ENCODE data around the gene HNRNPF. TPM values are rescaled to one million over a fixed set of nuclear protein-coding genes. Genes with fewer than 3 reads are reported as not detected.

The HNRNPF gene
- total RNA-seq, 2 experiments from 2014 or later: 280 to 340 TPM

DNA sequence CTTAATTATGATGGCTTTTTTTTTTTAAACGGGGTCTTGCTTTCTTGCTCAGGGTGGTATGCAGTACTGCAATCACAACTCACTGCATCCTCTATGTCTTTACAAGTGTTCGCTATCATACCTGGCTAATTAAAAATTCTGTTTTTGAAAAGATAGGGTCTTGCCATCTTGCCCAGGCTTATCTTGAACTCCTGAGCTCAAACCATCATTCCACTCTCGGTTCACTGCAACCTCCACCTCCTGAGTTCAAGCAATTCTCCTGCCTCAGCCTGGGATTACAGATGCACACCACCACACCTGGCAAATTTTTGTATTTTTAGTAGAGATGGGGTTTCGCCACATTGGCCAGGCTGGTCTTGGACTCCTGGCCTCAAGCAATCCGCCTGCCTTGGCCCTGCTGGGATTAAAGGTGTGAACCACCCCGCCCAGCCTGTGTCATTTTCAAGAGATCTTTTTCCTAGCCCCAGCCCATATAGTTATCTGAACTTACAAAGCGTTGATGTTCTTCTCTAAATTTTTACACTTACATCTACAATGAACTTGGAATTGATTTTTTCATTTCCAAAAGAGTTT, 6.0 kb downstream of the HNRNPF start:
- ChIA-PET CTCF (ENCODE audit: unreplicated experiment) (no interaction called here), POLR2A (interaction anchor here (1.5 to 1.7 kb wide), 2 partner anchors 9 to 49 kb away, joined by 5 to 7 read pairs; no protein-coding TSS in a partner anchor)
- H3K79me2 ChIP-seq (ENCODE audit: insufficient read depth, low read depth, low read length): peaks cover 100% of the 10 kb centered on the region
- peak overlapping the region; percentile 91 for H3K4me2 ChIP-seq (ENCODE audit: low read length)
- TF ChIP-seq EZH2phosphoT487 (IDR thresholded peaks at IDR 0.05; ENCODE audit: borderline replicate concordance, low read depth, low read length): no peak
- TF ChIP-seq, protein P1, sequence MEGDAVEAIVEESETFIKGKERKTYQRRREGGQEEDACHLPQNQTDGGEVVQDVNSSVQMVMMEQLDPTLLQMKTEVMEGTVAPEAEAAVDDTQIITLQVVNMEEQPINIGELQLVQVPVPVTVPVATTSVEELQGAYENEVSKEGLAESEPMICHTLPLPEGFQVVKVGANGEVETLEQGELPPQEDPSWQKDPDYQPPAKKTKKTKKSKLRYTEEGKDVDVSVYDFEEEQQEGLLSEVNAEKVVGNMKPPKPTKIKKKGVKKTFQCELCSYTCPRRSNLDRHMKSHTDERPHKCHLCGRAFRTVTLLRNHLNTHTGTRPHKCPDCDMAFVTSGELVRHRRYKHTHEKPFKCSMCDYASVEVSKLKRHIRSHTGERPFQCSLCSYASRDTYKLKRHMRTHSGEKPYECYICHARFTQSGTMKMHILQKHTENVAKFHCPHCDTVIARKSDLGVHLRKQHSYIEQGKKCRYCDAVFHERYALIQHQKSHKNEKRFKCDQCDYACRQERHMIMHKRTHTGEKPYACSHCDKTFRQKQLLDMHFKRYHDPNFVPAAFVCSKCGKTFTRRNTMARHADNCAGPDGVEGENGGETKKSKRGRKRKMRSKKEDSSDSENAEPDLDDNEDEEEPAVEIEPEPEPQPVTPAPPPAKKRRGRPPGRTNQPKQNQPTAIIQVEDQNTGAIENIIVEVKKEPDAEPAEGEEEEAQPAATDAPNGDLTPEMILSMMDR (conservative IDR thresholded peaks at IDR 0.05; ENCODE audit: low read length): no peak
- intact Hi-C loops (cut with micrococcal nuclease; ENCODE audit: unreplicated experiment): no loop called here
- H3K9me3 ChIP-seq (ENCODE audit: low read length): no peaks in the 10 kb centered on the region
- H3K36me3 ChIP-seq (ENCODE audit: insufficient read depth, low read length): peaks cover 96% of the 10 kb centered on the region
- peaks cover 77% of the 10 kb centered on the region for H3K4me1 ChIP-seq (ENCODE audit: insufficient read depth, low read length, poor library complexity, severe bottlenecking)
- H3K9me2 ChIP-seq (ENCODE audit: insufficient read depth, low read length): no peaks in the 10 kb centered on the region
- peak overlapping the region; percentile 82 for H3K27ac ChIP-seq (ENCODE audit: low read depth, low read length, poor library complexity, severe bottlenecking)
- H4K20me1 ChIP-seq (ENCODE audit: insufficient read depth, low read length): peaks cover 53% of the 10 kb centered on the region
- H2AFZ ChIP-seq (ENCODE audit: low read length): no peak overlapping the region
- peak overlapping the region; percentile 92 for H3K4me3 ChIP-seq (ENCODE audit: low read depth, low read length, poor library complexity, severe bottlenecking)
- no peak for DNase-seq (ENCODE audit: low spot score)
- no TSS peak for BruUV-seq (replicated peaks)

- Histone ChIP-seq H3K27ac (ENCODE audit: low read depth, low read length, poor library complexity, severe bottlenecking) (peak overlapping the region; percentile 82), H3K4me1 (ENCODE audit: insufficient read depth, low read length, poor library complexity, severe bottlenecking) (peaks cover 77% of the 10 kb centered on the region), H3K9me2 (ENCODE audit: insufficient read depth, low read length) (no peaks in the 10 kb centered on the region), H3K9me3 (ENCODE audit: low read length) (no peaks in the 10 kb centered on the region), H3K4me3 (ENCODE audit: low read depth, low read length, poor library complexity, severe bottlenecking) (peak overlapping the region; percentile 92), H3K36me3 (ENCODE audit: insufficient read depth, low read length) (peaks cover 94% of the 10 kb centered on the region), H3K79me2 (ENCODE audit: insufficient read depth, low read depth, low read length) (peaks cover 100% of the 10 kb centered on the region), H4K20me1 (ENCODE audit: insufficient read depth, low read length) (peaks cover 53% of the 10 kb centered on the region), H2AFZ (ENCODE audit: low read length) (no peak overlapping the region), H3K4me2 (ENCODE audit: low read length) (peak overlapping the region; percentile 91)
- no TSS peak for BruUV-seq (replicated peaks)
- ChIA-PET POLR2A (no interaction called here), CTCF (ENCODE audit: unreplicated experiment) (no interaction called here)
- DNase-seq (ENCODE audit: low spot score): no peak
- TF ChIP-seq, protein P1 (conservative IDR thresholded peaks at IDR 0.05; ENCODE audit: low read length): no peak
- TF ChIP-seq EZH2phosphoT487 (IDR thresholded peaks at IDR 0.05; ENCODE audit: borderline replicate concordance, low read depth, low read length): no peak
- intact Hi-C loops (cut with micrococcal nuclease; ENCODE audit: unreplicated experiment): no loop called here
Measured at GRCh38 chr10:43402176-43402575, 6.8 kb downstream of the HNRNPF start.

DNA sequence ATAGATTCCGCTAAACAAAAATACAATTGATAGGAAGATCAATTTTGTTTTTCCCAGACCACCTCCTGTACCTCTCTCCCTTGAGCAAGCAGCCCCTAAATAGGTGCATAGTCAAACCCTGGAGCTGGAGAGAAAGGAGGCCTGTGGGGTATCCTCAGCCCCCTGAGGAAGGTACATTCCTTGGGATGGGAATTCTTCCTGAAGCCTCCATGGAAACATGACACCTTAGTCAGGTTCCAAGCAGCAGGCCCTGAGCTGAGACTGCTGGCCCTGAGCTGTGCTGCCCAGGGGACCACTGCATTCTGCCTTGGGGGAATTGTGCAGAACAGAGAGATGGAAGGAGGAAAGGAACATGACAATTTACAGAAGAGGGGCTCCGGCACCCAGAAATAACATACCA, 7.4 kb downstream of the HNRNPF start:
- H3K79me2 ChIP-seq (ENCODE audit: insufficient read depth, low read depth, low read length): peaks cover 99% of the 10 kb centered on the region
- peaks cover 77% of the 10 kb centered on the region for H3K4me1 ChIP-seq (ENCODE audit: insufficient read depth, low read length, poor library complexity, severe bottlenecking)
- H3K4me3 ChIP-seq (ENCODE audit: low read depth, low read length, poor library complexity, severe bottlenecking): peak overlapping the region; percentile 92
- no peak overlapping the region for H2AFZ ChIP-seq (ENCODE audit: low read length)
- POLR2A ChIA-PET: interaction anchor here (1.5 to 1.6 kb wide), 2 partner anchors 10 to 27 kb away, joined by 6 to 7 read pairs; no protein-coding TSS in a partner anchor
- BruUV-seq (replicated peaks): no TSS peak
- H3K27ac ChIP-seq (ENCODE audit: low read depth, low read length, poor library complexity, severe bottlenecking): peak overlapping the region; percentile 82
- peak overlapping the region; percentile 91 for H3K4me2 ChIP-seq (ENCODE audit: low read length)
- DNase-seq (ENCODE audit: low spot score): no peak
- no peaks in the 10 kb centered on the region for H3K9me2 ChIP-seq (ENCODE audit: insufficient read depth, low read length)
- TF ChIP-seq, protein P1 (conservative IDR thresholded peaks at IDR 0.05; ENCODE audit: low read length): no peak
- no peak for TF ChIP-seq EZH2phosphoT487 (IDR thresholded peaks at IDR 0.05; ENCODE audit: borderline replicate concordance, low read depth, low read length)
- CTCF ChIA-PET (ENCODE audit: unreplicated experiment): no interaction called here
- peaks cover 90% of the 10 kb centered on the region for H3K36me3 ChIP-seq (ENCODE audit: insufficient read depth, low read length)
- no peaks in the 10 kb centered on the region for H3K9me3 ChIP-seq (ENCODE audit: low read length)
- intact Hi-C loops (cut with micrococcal nuclease; ENCODE audit: unreplicated experiment): no loop called here
- peaks cover 53% of the 10 kb centered on the region for H4K20me1 ChIP-seq (ENCODE audit: insufficient read depth, low read length)
